IMR-90 (cell line): ENCODE results near the gene ACSS1. TPM values are rescaled to one million over a fixed set of nuclear protein-coding genes. Genes with fewer than 3 reads are reported as not detected.

Source experiments
- ATAC-seq: fragments of 200-7000 bp; cut with Tn5 transposase; 2 replicates; pipeline ENCODE4 v1.9.1; 2020; ENCODE audit warnings: low read depth, mild to moderate bottlenecking, moderate library complexity
- BruUV-seq: library from RNA; stranded (reverse); fragments of 400-500 nt; replicated peaks from 2 replicates; lab custom pipeline; 2021; lab: Mats Ljungman, UMichigan
- CTCF ChIA-PET: fragments of 300-600 bp; formaldehyde crosslinking; extraction: SDS; loops from one replicate; lab custom pipeline; 2021; ENCODE audit warnings: antibody characterized with exemption; lab: Yijun Ruan, JAX
- POLR2A ChIA-PET: fragments of 300-600 bp; sonication (Branson Sonifier 250); formaldehyde crosslinking; loops from one replicate; lab custom pipeline; 2022; ENCODE audit warnings: antibody characterized with exemption; ENCODE audit not compliant: unreplicated experiment; lab: Charles Lee
- DNase-seq: peaks from one replicate; pipeline ENCODE4 v3.0.0; 2013
- H2AFZ ChIP-seq: replicated peaks from 2 replicates; pipeline ENCODE3; 2013; ENCODE audit warnings: low read length, mild to moderate bottlenecking; ENCODE audit not compliant: poor library complexity
- H2AK5ac ChIP-seq: 2 replicates; pipeline ENCODE4 v1.6.1; 2013; ENCODE audit warnings: low read depth, low read length, inconsistent platforms
- H2AK9ac ChIP-seq: replicated peaks from 2 replicates; pipeline ENCODE3; 2013; ENCODE audit warnings: mild to moderate bottlenecking, low read depth, low read length, moderate library complexity; ENCODE audit not compliant: poor library complexity
- H2BK120ac ChIP-seq: 2 replicates; pipeline ENCODE4 v1.6.1; 2013; ENCODE audit warnings: low read depth, low read length, inconsistent platforms
- H2BK15ac ChIP-seq: 3 replicates; pipeline ENCODE4 v1.6.1; 2013; ENCODE audit warnings: low read depth, low read length, inconsistent platforms
- H2BK20ac ChIP-seq: 2 replicates; pipeline ENCODE4 v1.6.1; 2013; ENCODE audit warnings: low read depth, mild to moderate bottlenecking, inconsistent platforms, low read length, moderate library complexity
- H2BK5ac ChIP-seq: 2 replicates; pipeline ENCODE4 v1.6.1; 2013; ENCODE audit warnings: mild to moderate bottlenecking, low read depth, low read length, inconsistent platforms; ENCODE audit not compliant: poor library complexity, severe bottlenecking
- H3K14ac ChIP-seq: replicated peaks from 2 replicates; pipeline ENCODE4 v1.6.1; 2013; ENCODE audit warnings: low read depth, low read length, inconsistent platforms
- H3K18ac ChIP-seq: 2 replicates; pipeline ENCODE4 v1.6.1; 2013; ENCODE audit warnings: low read depth, low read length, control low read depth
- H3K23ac ChIP-seq: 2 replicates; pipeline ENCODE4 v1.6.1; 2013; ENCODE audit warnings: low read depth, low read length, inconsistent platforms
- H3K27ac ChIP-seq: 2 replicates; pipeline ENCODE4 v1.5.1; 2013; ENCODE audit warnings: mild to moderate bottlenecking, control low read depth, low read length; ENCODE audit not compliant: insufficient read depth
- H3K27me3 ChIP-seq: 2 replicates; pipeline ENCODE4 v1.6.1; 2013; ENCODE audit warnings: low read length; ENCODE audit not compliant: control insufficient read depth, insufficient read depth
- H3K36me3 ChIP-seq: 2 replicates; pipeline ENCODE4 v1.6.1; 2013; ENCODE audit warnings: low read length, mixed read lengths; ENCODE audit not compliant: control insufficient read depth, insufficient read depth
- H3K4ac ChIP-seq: 2 replicates; pipeline ENCODE4 v1.6.1; 2013; ENCODE audit warnings: low read depth, low read length, inconsistent platforms
- H3K4me1 ChIP-seq: 2 replicates; pipeline ENCODE4 v1.6.1; 2013; ENCODE audit warnings: low read length, mixed read lengths; ENCODE audit not compliant: control insufficient read depth, insufficient read depth
- H3K4me2 ChIP-seq: 2 replicates; pipeline ENCODE4 v1.6.1; 2013; ENCODE audit warnings: low read depth, mild to moderate bottlenecking, control low read depth, low read length, moderate library complexity
- H3K4me3 ChIP-seq: 2 replicates; pipeline ENCODE4 v1.5.1; 2013; ENCODE audit warnings: low read depth, mild to moderate bottlenecking, control low read depth, low read length, moderate library complexity; ENCODE audit not compliant: insufficient read depth
- H3K56ac ChIP-seq: 2 replicates; pipeline ENCODE4 v1.6.1; 2013; ENCODE audit warnings: low read length, inconsistent platforms; ENCODE audit not compliant: insufficient read depth; ENCODE audit errors: extremely low read depth
- H3K79me1 ChIP-seq, 2 experiments: 2 replicates each; pipeline ENCODE4 v1.6.1; 2013; ENCODE audit warnings: low read length in 2 of 2, inconsistent platforms in 1 of 2, low read depth in 1 of 2
- H3K9ac ChIP-seq: 2 replicates; pipeline ENCODE4 v1.6.1; 2013; ENCODE audit warnings: low read depth, low read length, control low read depth
- H3K9me1 ChIP-seq: 2 replicates; pipeline ENCODE4 v1.6.1; 2013; ENCODE audit warnings: low read length, inconsistent platforms; ENCODE audit not compliant: insufficient read depth
- H3K9me3 ChIP-seq: 2 replicates; pipeline ENCODE4 v1.6.1; 2013; ENCODE audit warnings: low read length; ENCODE audit not compliant: control insufficient read depth, insufficient read depth
- H4K20me1 ChIP-seq: 2 replicates; pipeline ENCODE4 v1.6.1; 2013; ENCODE audit warnings: low read length, inconsistent platforms; ENCODE audit not compliant: insufficient read depth
- H4K5ac ChIP-seq: 2 replicates; pipeline ENCODE4 v1.6.1; 2013; ENCODE audit warnings: mild to moderate bottlenecking, low read depth, low read length, control low read depth
- H4K8ac ChIP-seq, 2 experiments: 2 replicates each; pipeline ENCODE4 v1.6.1; 2013; ENCODE audit warnings: low read depth in 2 of 2, low read length in 2 of 2, control low read depth in 1 of 2, inconsistent platforms in 1 of 2
- H4K91ac ChIP-seq: 2 replicates; pipeline ENCODE4 v1.6.1; 2013; ENCODE audit warnings: low read depth, low read length, inconsistent platforms; ENCODE audit not compliant: insufficient read depth
- BHLHE40 ChIP-seq: fragments of 150-350 bp; IDR thresholded peaks from 2 replicates; pipeline ENCODE4 v1.6.1; 2016; ENCODE audit warnings: mild to moderate bottlenecking, low read depth, low read length
- CEBPB ChIP-seq: IDR thresholded peaks from 2 replicates; pipeline ENCODE4 v1.6.1; 2012; ENCODE audit warnings: low read depth, low read length, improper control_type of control experiment
- CHD1 ChIP-seq: IDR thresholded peaks from 2 replicates; pipeline ENCODE4 v1.6.1; 2012; ENCODE audit warnings: low read depth, low read length, improper control_type of control experiment
- CTCF ChIP-seq: conservative IDR thresholded peaks from 2 replicates; pipeline ENCODE4 v1.5.1; 2012; ENCODE audit warnings: mild to moderate bottlenecking, low read depth, low read length, improper control_type of control experiment
- ELK1 ChIP-seq: fragments of 150-350 bp; IDR thresholded peaks from 2 replicates; pipeline ENCODE4 v1.6.1; 2016; ENCODE audit warnings: low read depth, mild to moderate bottlenecking, low read length, moderate library complexity, borderline replicate concordance
- FOS ChIP-seq: fragments of 150-350 bp; IDR thresholded peaks from 2 replicates; pipeline ENCODE4 v1.6.1; 2016; ENCODE audit warnings: low read depth, low read length
- MAFK ChIP-seq: IDR thresholded peaks from 2 replicates; pipeline ENCODE4 v1.6.1; 2012; ENCODE audit warnings: low read depth, low read length, improper control_type of control experiment
- MAZ ChIP-seq: IDR thresholded peaks from 2 replicates; pipeline ENCODE4 v1.6.1; 2012; ENCODE audit warnings: low read depth, mild to moderate bottlenecking, low read length, improper control_type of control experiment, moderate library complexity, borderline replicate concordance
- MXI1 ChIP-seq: IDR thresholded peaks from 2 replicates; pipeline ENCODE4 v1.6.1; 2012; ENCODE audit warnings: low read depth, mild to moderate bottlenecking, low read length, moderate library complexity, borderline replicate concordance
- NFE2L2 ChIP-seq: fragments of 150-350 bp; IDR thresholded peaks from 2 replicates; pipeline ENCODE4 v1.6.1; 2016; ENCODE audit warnings: low read depth, mild to moderate bottlenecking, low read length
- POLR2A ChIP-seq: IDR thresholded peaks from 2 replicates; pipeline ENCODE4 v1.6.1; 2012; ENCODE audit warnings: mild to moderate bottlenecking, low read depth, low read length
- RAD21 ChIP-seq: IDR thresholded peaks from 2 replicates; pipeline ENCODE4 v1.6.1; 2012; ENCODE audit warnings: low read length, improper control_type of control experiment
- RCOR1 ChIP-seq: IDR thresholded peaks from 2 replicates; pipeline ENCODE4 v1.6.1; 2012; ENCODE audit warnings: mild to moderate bottlenecking, low read length, improper control_type of control experiment; ENCODE audit not compliant: insufficient replicate concordance
- RFX5 ChIP-seq: IDR thresholded peaks from 2 replicates; pipeline ENCODE4 v1.8.0; 2012; ENCODE audit warnings: low read depth, mild to moderate bottlenecking, low read length, moderate library complexity
- SMC3 ChIP-seq: fragments of 150-350 bp; IDR thresholded peaks from 2 replicates; pipeline ENCODE4 v1.6.1; 2016; ENCODE audit warnings: low read depth, mild to moderate bottlenecking, antibody characterized with exemption, low read length, moderate library complexity
- USF2 ChIP-seq: fragments of 150-350 bp; IDR thresholded peaks from 2 replicates; pipeline ENCODE4 v1.6.1; 2017; ENCODE audit warnings: mild to moderate bottlenecking, antibody characterized with exemption, low read length, low read depth
- WGBS, 2 experiments: methylation state at CpG; one replicate each; pipeline versions ENCODE4 v1.1.5 to v1.1.7; 2013; ENCODE audit warnings: missing lambda C conversion rate in 2 of 2; ENCODE audit not compliant: insufficient read length in 1 of 2; ENCODE audit errors: extremely low coverage in 2 of 2; 5-methylcytosine and 5-hydroxymethylcytosine counted together
- dilution Hi-C: fragments of 300-500 bp; cut with HindIII; formaldehyde crosslinking; loops from one replicate; pipeline ENCODE4 v1.14.3; 2018; ENCODE audit warnings: low sequenced_read_pairs; ENCODE audit not compliant: unreplicated experiment
- in situ Hi-C: fragments of 300-500 bp; cut with MboI; formaldehyde crosslinking; loops from 3 replicates; pipeline ENCODE4 v1.14.3; 2019; ENCODE audit warnings: low sequenced_read_pairs, inconsistent platforms, mixed read lengths
- intact Hi-C: fragments of 100-400 bp; cut with micrococcal nuclease; formaldehyde crosslinking; loops from 2 replicates; pipeline ENCODE4 v1.10.0; 2022
- polyA plus RNA-seq, 3 experiments: library from polyadenylated mRNA; depleted of rRNA; stranded (reverse); fragments of >200 nt; gene quantifications; 2 replicates each; pipeline ENCODE4 v1.2.3, GENCODE V29; 2012; ENCODE audit warnings: low replicate concordance in 1 of 3
- total RNA-seq: library from RNA; depleted of rRNA; stranded (reverse); fragments of >200 nt; gene quantifications from 2 replicates; pipeline ENCODE4 v1.2.3, GENCODE V29; 2012

The ACSS1 gene
- total and polyA plus RNA-seq, 2 of the 4 experiments (the other 2 are of a cell fraction) = 0.72 to 1.2 TPM

- Histone ChIP-seq H4K20me1 (no peaks in the 10 kb centered on the region), H3K9me3 (no peaks in the 10 kb centered on the region), H3K4me1 (peaks cover 2% of the 10 kb centered on the region; the same call in 1 of the 2 replicates), H2BK15ac (no peak overlapping the region), H3K4me2 (no peak overlapping the region), H3K4me3 (no peak overlapping the region), H3K14ac (no peak overlapping the region), H2AFZ (no peak overlapping the region), H4K8ac (no peak overlapping the region), H4K5ac (no peak overlapping the region), H2AK9ac (no peak overlapping the region), H3K27ac (no peak overlapping the region), H3K9me1 (no peaks in the 10 kb centered on the region), H3K56ac (no peak overlapping the region), H2AK5ac (no peak overlapping the region), H3K36me3 (no peaks in the 10 kb centered on the region), H3K79me1 (no peaks in the 10 kb centered on the region), H4K91ac (no peak overlapping the region), H3K9ac (no peak overlapping the region), H2BK5ac (no peak overlapping the region), H3K23ac (no peak overlapping the region), H2BK20ac (no peak overlapping the region), H3K27me3 (peaks cover 22% of the 10 kb centered on the region), H2BK120ac (no peak overlapping the region), H3K18ac (no peak overlapping the region), H3K4ac (no peak overlapping the region)
- WGBS, 2 experiments = no CpG with 5 or more reads among the region's 1 CpG
- dilution Hi-C loops (no loop called here), in situ Hi-C loops (loop anchor here (10.0 kb wide), 1 partner anchor 172 kb away; no protein-coding TSS in a partner anchor), intact Hi-C loops (no loop called here)
- BruUV-seq = no TSS peak
- ChIA-PET CTCF (interaction anchor here (1.7 kb wide), 1 partner anchor 63 kb away, joined by 3 read pairs; no protein-coding TSS in a partner anchor), POLR2A (no interaction called here)
- DNase-seq (no peak), ATAC-seq (no peak)
- TF ChIP-seq MXI1 (no peak), CHD1 (no peak), POLR2A (no peak), MAFK (no peak), CTCF (no peak), USF2 (no peak), RAD21 (no peak), NFE2L2 (no peak), FOS (no peak), RFX5 (no peak), MAZ (no peak), SMC3 (no peak), CEBPB (no peak), BHLHE40 (no peak), RCOR1 (no peak), ELK1 (no peak)
Observed at GRCh38 chr20:25003002-25003401, 54.9 kb downstream of the ACSS1 start.
